C1 segment of cervical spinal cord (tissue), 14 donors: ENCODE data around the gene KRT2.

Experiments used
- DNase-seq, 14 donors: peaks; one replicate each; lab custom pipeline; 2025; lab: John Stamatoyannopoulos, UW

Gene KRT2

DNA sequence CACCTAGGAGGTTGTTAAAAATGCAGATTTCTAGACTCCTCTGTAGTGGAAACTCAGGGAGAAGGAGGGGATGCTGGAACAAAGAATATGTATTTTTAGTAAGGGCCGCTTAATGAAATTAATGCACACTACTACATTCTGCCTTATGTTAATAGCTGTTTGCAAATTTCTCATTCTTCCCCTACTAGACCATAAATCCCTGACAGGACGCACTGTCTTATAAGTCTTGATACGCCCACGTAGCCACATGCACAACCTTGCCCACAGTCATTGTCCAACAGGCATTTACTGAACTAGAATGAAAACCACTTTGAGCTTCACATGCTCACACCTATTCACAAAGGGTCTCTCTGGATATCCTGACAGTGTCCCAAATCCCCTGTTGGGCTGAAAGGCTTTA, 10.5 kb downstream of the KRT2 start:
- DNase-seq, result no peak

GRCh38 chr12:52637299-52637698, 14.7 kb downstream of the KRT2 start:
- no peak for DNase-seq

GRCh38 chr12:52636592-52637258, 15.3 kb downstream of the KRT2 start:
- DNase-seq, result no peak

DNA sequence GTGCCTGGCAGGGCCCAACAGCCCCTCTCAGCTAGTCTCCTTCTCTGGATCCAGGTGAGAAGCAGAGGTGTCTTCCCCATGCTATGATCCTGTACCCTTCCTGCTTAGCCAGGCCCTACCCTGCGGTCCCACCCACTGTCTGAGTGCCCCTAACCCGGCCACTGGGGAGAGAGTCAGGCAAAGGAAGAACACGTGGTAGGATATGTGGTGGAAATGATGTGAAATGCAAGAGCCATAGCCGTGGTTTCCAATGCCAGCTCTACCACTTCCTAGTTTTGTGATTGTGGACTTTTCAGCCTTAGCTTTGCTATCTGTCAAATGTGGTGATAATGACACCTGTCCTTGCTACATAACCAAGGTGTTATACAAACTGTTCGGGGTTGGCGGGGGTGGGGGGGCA, 15.8 kb downstream of the KRT2 start:
- no peak for DNase-seq

- peak in 12 of 14 donors; percentile 11 to 74 (median 57) for DNase-seq
Observed at GRCh38 chr12:52634266-52635056, 17.6 kb downstream of the KRT2 start.

GRCh38 chr12:52633383-52633782, 18.6 kb downstream of the KRT2 start:
- no peak for DNase-seq

- no peak for DNase-seq
Observed at GRCh38 chr12:52632656-52633055, 19.4 kb downstream of the KRT2 start.

DNA sequence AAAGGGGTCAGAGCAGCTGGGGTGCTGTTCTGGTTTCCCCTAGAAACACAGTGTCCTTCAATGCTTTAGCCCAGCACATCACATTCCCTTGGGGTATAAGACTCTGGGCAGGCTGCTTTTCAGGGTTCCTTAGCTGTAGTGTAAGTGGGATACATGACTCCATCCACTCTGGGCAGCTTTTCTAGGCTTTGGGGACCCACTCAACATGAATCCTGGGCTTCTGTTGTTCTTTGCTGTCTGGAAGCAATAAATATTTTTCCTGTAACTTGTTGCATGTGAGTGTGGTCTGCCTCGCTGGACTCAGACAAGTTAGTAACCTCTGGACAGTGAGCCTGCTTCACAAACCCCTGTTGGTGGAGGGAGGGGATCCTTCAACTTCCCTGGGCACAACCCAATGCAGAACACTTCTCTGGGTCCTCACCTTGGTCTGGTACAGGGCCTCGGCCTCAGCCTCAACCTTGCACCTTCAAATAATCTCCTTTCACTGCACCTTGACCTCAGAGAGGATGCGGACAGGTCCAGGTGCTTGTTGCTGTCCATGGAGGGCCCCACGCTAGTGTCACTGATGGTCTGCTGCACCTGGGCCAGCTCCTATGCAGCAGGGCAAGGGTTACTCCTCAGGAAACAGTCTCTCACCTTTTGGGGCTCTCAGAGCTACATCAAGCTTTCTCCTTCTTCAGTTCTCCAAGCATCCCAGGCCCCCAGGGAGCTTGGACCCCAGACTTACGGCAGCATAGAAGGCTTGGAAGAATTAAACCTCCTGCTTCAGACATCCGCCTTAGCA, 20.1 kb downstream of the KRT2 start:
- DNase-seq, result no peak

DNA sequence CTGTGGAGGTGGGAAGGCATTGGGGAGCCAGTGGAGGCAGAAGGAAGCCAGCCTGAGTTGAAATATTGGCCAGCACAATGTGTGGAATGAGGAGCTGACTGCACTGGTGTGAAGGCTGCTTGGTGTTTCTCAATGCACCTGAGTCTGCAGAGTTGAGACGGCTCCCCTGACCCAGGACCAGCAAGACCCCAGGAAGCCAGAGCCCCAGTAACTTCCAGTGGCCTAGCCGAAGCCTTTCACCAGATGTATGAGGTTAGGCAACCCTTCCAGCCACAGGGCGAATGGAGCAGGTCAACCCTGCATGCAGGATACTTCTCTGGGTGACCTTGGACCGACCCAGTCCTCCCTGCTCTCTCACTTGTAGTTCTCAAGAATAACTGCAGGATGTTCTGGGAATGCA, 20.7 kb downstream of the KRT2 start:
- no peak for DNase-seq

DNA sequence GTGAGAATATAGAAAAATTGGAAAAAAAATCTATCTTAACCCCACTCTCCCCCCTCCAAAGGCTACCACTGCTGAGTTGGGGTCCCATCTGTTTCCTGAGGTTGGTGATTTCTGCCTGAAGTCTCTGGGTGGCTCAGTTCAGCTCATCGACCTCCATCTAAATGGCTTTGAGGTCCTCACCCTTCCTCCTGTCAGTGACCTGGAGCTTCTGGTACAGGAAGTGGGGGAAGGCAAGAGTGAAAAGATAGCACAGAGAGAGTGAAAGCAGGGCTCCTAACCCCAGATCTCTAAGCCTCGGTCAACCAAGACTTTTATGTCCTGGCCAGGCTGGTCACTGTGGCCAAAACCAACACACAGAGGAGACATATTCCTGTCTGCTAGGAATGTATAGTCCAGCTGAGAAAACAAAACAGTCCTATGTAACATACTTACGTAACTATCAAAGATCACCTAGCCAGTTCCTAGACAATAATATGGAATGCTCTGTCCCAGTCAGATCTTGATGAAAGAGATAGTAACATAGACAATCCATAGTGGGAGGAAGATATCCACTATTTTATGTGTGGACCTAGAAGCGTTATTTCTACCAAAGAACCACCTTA, 21.3 kb downstream of the KRT2 start:
- no peak for DNase-seq

DNA sequence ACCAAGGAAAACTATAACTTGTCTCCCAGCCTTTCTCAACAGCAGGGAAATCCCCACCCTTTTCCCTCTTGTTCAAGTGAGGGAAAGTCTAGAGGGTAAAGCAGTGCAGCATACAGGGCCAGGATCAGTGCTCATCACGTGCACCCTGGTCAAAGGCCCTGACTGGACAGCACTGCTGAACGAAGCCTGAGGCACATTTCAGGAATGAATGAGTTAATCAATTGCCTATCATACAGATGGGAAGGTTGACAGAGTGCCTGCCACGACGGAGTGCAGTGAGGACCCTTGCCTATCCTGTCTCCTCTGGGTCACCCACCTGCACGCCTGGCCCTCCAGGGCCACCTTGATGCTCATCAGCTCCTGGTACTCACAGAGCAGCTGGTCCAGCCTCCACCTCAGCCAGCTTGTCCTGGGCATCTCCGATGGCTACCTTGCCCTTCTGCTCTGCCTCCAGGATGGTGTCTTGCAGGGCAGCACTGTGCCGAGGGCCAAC, 22.0 kb downstream of the KRT2 start:
- no peak for DNase-seq

DNA sequence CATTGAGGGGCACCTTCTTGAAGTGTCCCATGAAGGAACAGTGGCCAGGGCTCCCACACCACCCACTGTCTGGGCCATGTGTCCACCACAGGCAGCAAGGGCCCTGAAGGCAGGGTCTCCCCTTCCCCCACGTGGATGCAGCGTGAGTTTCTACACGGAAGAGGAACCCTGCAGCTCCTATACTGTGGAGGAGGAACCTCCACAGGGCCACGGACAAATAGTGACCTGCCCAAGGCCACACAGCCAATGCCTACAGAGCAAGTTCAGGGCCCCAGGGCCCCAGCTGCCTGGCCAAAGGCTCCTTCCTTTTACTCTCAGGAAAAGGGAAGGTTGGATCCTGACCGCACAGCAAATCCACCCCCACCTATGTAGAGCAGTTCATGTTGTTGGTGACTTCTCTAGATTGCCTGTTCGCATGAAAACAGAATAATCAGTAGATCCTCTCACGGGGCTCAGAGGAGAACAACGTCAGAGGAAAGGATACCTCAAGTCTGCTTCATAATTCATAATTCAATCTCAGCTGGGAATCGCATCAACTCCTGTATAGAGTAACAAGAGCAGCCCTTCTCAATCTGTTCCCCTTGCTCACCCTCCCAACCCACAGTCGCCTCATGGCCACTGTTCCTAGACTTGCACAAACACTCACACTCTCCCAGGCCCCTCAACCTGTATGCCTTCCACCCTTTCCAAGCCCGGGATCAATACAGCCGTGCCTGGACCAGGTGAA, 22.6 kb downstream of the KRT2 start:
- DNase-seq, result no peak

- no peak for DNase-seq
Observed at GRCh38 chr12:52628841-52629240, 23.2 kb downstream of the KRT2 start.

DNA sequence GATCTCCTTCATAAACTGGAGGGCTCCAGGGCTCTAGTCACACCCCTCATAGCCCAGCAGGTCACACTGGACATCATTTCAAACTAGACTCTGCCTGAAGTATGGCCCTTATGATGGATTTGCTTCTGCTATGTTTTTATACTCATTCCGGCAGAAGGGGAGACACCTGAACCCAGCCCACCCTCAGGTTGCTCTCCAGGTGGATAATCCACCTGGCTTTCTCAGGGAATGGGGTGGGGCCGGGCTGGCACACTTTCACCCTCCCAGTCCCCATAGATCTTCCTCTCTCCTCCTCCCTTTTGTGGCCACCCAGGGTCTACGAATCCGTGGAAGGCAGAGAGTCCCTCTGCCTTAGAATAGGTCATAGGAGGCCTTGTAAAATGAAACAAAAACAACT, 23.9 kb downstream of the KRT2 start:
- DNase-seq, result no peak

DNA sequence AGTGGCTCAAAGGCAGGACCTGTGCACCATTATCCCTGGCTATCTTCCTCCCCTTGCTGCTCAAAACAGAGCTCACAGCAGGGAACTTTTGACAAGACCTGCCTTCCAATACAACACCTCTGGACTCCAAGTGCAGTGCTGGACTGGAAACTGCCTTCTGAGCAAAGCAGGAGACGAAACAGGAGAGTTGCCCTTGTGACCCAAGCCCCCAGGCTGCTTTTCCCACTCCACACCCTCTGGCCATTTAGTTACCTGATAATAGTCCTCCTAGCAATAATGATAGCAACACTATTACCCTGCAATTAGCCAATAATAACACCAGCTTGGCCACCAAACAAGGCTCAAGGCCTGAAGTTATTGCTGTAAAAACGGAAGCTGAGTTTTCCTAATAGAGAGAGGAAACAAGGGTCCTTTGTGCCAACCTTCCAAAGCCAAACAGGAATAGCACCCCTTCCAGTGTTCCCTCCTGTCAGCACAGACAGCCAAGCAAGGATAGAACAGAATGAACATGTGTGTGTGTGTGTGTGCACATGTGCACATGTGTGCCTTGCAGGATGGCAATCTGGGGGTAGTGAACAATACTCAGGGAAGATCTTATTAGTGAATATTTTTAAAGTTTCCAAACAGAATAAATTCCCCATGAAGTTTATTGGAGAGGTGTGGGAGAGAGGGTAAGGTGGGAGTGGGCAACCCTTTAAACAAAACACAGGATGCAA, 24.5 kb downstream of the KRT2 start:
- DNase-seq, result no peak

- DNase-seq, result no peak
Observed at GRCh38 chr12:52622349-52622748, 29.7 kb downstream of the KRT2 start.

GRCh38 chr12:52618866-52619265, 33.1 kb downstream of the KRT2 start:
- DNase-seq, result no peak

DNA sequence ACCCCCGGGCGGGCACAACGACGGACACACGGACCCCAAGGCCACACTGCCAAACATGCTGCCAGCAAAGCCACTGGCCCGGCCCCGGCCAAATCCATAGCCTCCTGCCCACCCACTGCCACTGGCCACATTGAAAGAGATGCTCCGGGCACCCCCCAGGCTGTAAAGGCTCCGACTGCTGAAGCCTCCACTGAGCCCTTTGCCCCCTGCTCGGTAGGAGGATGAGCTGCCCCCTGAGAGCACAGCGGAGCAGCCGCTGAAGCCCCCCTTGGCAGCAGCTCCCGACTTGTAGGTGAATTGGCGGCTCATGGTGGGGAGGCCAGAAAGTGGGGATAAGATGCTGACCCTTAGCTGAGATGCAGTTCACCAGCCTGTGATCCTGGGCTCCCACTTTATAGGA, 33.8 kb downstream of the KRT2 start, which contains the start of gene KRT73:
TSS of gene KRT73 (minus strand) at position 344 of the 400 bp plus-strand sequence. CDS start at position 309, 35 bp downstream.
- no peak for DNase-seq

- DNase-seq, result no peak
Observed at GRCh38 chr12:52617403-52617785, 34.6 kb downstream of the KRT2 start.

- no peak for DNase-seq
Observed at GRCh38 chr12:52616680-52617402, 35.2 kb downstream of the KRT2 start.
